Vagina (tissue), 2 donors: Measurements from ENCODE around the gene MUC22. TPM values are rescaled to one million over a fixed set of nuclear protein-coding genes. Genes with fewer than 3 reads are reported as not detected.

Experiments used
- DNase-seq, 2 donors: peaks; one replicate each; pipeline ENCODE4 v3.0.0-alpha.2; 2017; ENCODE audit errors: extremely low spot score in 2 of 2
- H3K27ac ChIP-seq: fragments of 200-600 bp; sonication (generic); one replicate; pipeline ENCODE4 v1.5.1; 2019
- H3K27me3 ChIP-seq: fragments of 200-600 bp; sonication (generic); one replicate; pipeline ENCODE4 v1.5.1; 2019
- H3K36me3 ChIP-seq, 2 donors: fragments of 200-600 bp; sonication (generic); one replicate each; pipeline ENCODE4 v1.5.1; 2017 to 2019
- H3K4me1 ChIP-seq: fragments of 200-600 bp; sonication (generic); one replicate; pipeline ENCODE4 v1.5.1; 2019
- H3K4me3 ChIP-seq, 2 donors: fragments of 200-600 bp; sonication (generic); 1 replicate in 1 of 2; 2 replicates in 1 of 2; pipeline ENCODE4 v1.5.1; 2016 to 2019
- H3K9me3 ChIP-seq: fragments of 200-600 bp; sonication (generic); one replicate; pipeline ENCODE4 v1.5.1; 2019
- CTCF ChIP-seq, 3 experiments: fragments of 450-650 bp in 2 of 3; fragments of 200-600 bp in 1 of 3; sonication (generic) in 1 of 3; IDR thresholded peaks; one replicate each; pipeline ENCODE4 v1.5.1; 2017 to 2019; ENCODE audit warnings: antibody characterized with exemption in 3 of 3, mild to moderate bottlenecking in 2 of 3, moderate library complexity in 2 of 3
- POLR2A ChIP-seq, 2 donors: fragments of 450-650 bp; IDR thresholded peaks; one replicate each; pipeline ENCODE4 v1.6.1; 2017; ENCODE audit warnings: antibody characterized with exemption in 2 of 2, mild to moderate bottlenecking in 2 of 2, moderate library complexity in 2 of 2
- POLR2AphosphoS5 ChIP-seq, 2 donors: sonication (generic); formaldehyde crosslinking; IDR thresholded peaks; one replicate each; pipeline ENCODE4 v1.9.0; 2017; ENCODE audit warnings: antibody characterized with exemption in 2 of 2, mild to moderate bottlenecking in 2 of 2, low read depth in 1 of 2; ENCODE audit not compliant: insufficient read depth in 1 of 2
- intact Hi-C: fragments of 100-400 bp; cut with DNase I; formaldehyde crosslinking; loops from one replicate; pipeline ENCODE4 v1.15.1; 2023
- total RNA-seq: library from RNA; depleted of rRNA; stranded (reverse); fragments of >200 nt; gene quantifications from one replicate; pipeline ENCODE4 v1.2.3, GENCODE V29; 2016

The MUC22 gene
- total RNA-seq, 1 donor from 2014 or later, result 2.9 TPM

GRCh38 chr6:31025595-31025994, 15.3 kb downstream of the MUC22 start:
- Histone ChIP-seq H3K9me3 (no peaks in the 10 kb centered on the region), H3K27me3 (no peaks in the 10 kb centered on the region), H3K4me1 (no peaks in the 10 kb centered on the region), H3K4me3 (no peak overlapping the region), H3K36me3 (no peaks in the 10 kb centered on the region), H3K27ac (no peak overlapping the region)
- TF ChIP-seq POLR2A (IDR thresholded peaks at IDR 0.05) (no peak), CTCF (IDR thresholded peaks at IDR 0.05) (no peak), POLR2AphosphoS5 (IDR thresholded peaks at IDR 0.05; ENCODE audit: insufficient read depth in 1 of 2, low read depth in 1 of 2) (no peak)
- intact Hi-C loops, result no loop called here
- no peak for DNase-seq

GRCh38 chr6:31031095-31031494, 20.8 kb downstream of the MUC22 start:
- H3K36me3 ChIP-seq, result no peaks in the 10 kb centered on the region
- DNase-seq, result no peak

GRCh38 chr6:31033075-31033474, 22.8 kb downstream of the MUC22 start:
- no peaks in the 10 kb centered on the region for H3K27me3 ChIP-seq
- intact Hi-C loops, result no loop called here

More at GRCh38 chr6:31031095-31031494, 20.8 kb downstream of the MUC22 start:
- H3K4me3 ChIP-seq, result no peak overlapping the region
- H3K9me3 ChIP-seq, result no peaks in the 10 kb centered on the region
- intact Hi-C loops, result no loop called here
- H3K27ac ChIP-seq, result no peak overlapping the region
- no peaks in the 10 kb centered on the region for H3K27me3 ChIP-seq
- TF ChIP-seq POLR2AphosphoS5 (IDR thresholded peaks at IDR 0.05; ENCODE audit: insufficient read depth in 1 of 2, low read depth in 1 of 2) (no peak), CTCF (IDR thresholded peaks at IDR 0.05) (no peak), POLR2A (IDR thresholded peaks at IDR 0.05) (no peak)
- no peaks in the 10 kb centered on the region for H3K4me1 ChIP-seq

GRCh38 chr6:31035862-31036497, 25.7 kb downstream of the MUC22 start:
- TF ChIP-seq POLR2AphosphoS5 (IDR thresholded peaks at IDR 0.05; ENCODE audit: insufficient read depth in 1 of 2, low read depth in 1 of 2) (no peak), POLR2A (IDR thresholded peaks at IDR 0.05) (no peak), CTCF (IDR thresholded peaks at IDR 0.05) (no peak)
- intact Hi-C loops, result no loop called here

More at GRCh38 chr6:31033075-31033474, 22.8 kb downstream of the MUC22 start:
- Histone ChIP-seq H3K36me3 (no peaks in the 10 kb centered on the region), H3K27ac (no peak overlapping the region), H3K4me1 (no peaks in the 10 kb centered on the region), H3K4me3 (no peak overlapping the region), H3K9me3 (no peaks in the 10 kb centered on the region)
- no peak for TF ChIP-seq POLR2AphosphoS5 (IDR thresholded peaks at IDR 0.05; ENCODE audit: insufficient read depth in 1 of 2, low read depth in 1 of 2)
- no peak for TF ChIP-seq CTCF (IDR thresholded peaks at IDR 0.05)
- no peak for TF ChIP-seq POLR2A (IDR thresholded peaks at IDR 0.05)
- no peak for DNase-seq

GRCh38 chr6:31037169-31037568, 26.9 kb downstream of the MUC22 start:
- Histone ChIP-seq H3K9me3 (no peaks in the 10 kb centered on the region), H3K36me3 (no peaks in the 10 kb centered on the region), H3K27ac (no peak overlapping the region), H3K27me3 (no peaks in the 10 kb centered on the region), H3K4me1 (no peaks in the 10 kb centered on the region), H3K4me3 (no peak overlapping the region)
- no peak for DNase-seq
- intact Hi-C loops, result no loop called here
- no peak for TF ChIP-seq POLR2A (IDR thresholded peaks at IDR 0.05)
- no peak for TF ChIP-seq POLR2AphosphoS5 (IDR thresholded peaks at IDR 0.05; ENCODE audit: insufficient read depth in 1 of 2, low read depth in 1 of 2)
- no peak for TF ChIP-seq CTCF (IDR thresholded peaks at IDR 0.05)

More at GRCh38 chr6:31035862-31036497, 25.7 kb downstream of the MUC22 start:
- Histone ChIP-seq H3K9me3 (no peaks in the 10 kb centered on the region), H3K4me1 (no peaks in the 10 kb centered on the region), H3K27me3 (no peaks in the 10 kb centered on the region), H3K27ac (no peak overlapping the region), H3K4me3 (no peak overlapping the region), H3K36me3 (no peaks in the 10 kb centered on the region)
- DNase-seq, result no peak
